DND-41 (cell line): Measurements from ENCODE around the gene NOP16.

Experiments used
- ATAC-seq: fragments of 200-7000 bp; cut with Tn5 transposase; 3 replicates; pipeline ENCODE4 v1.9.1; 2021; ENCODE audit warnings: low read depth; ENCODE audit not compliant: insufficient read depth
- DNase-seq: peaks from one replicate; pipeline ENCODE4 v3.0.0-alpha.2; 2020
- H2AFZ ChIP-seq: 2 replicates; pipeline ENCODE4 v1.6.0; 2012; ENCODE audit warnings: low read depth, low read length
- H3K27ac ChIP-seq: 2 replicates; pipeline ENCODE4 v1.5.1; 2012; ENCODE audit warnings: low read length, inconsistent platforms
- H3K27me3 ChIP-seq: fragments of 200-600 bp; sonication (generic); 2 replicates; pipeline ENCODE4 v1.6.0; 2012; ENCODE audit warnings: low read length, mild to moderate bottlenecking, inconsistent platforms; ENCODE audit not compliant: insufficient read depth, poor library complexity
- H3K36me3 ChIP-seq: 2 replicates; pipeline ENCODE4 v1.5.1; 2012; ENCODE audit warnings: low read length, inconsistent platforms; ENCODE audit not compliant: insufficient read depth
- H3K4me1 ChIP-seq: 2 replicates; pipeline ENCODE4 v1.5.1; 2012; ENCODE audit warnings: mild to moderate bottlenecking, low read length; ENCODE audit not compliant: insufficient read depth
- H3K4me2 ChIP-seq: 2 replicates; pipeline ENCODE4 v1.6.0; 2012; ENCODE audit warnings: mild to moderate bottlenecking, moderate library complexity, low read length, inconsistent platforms; ENCODE audit not compliant: insufficient read depth
- H3K4me3 ChIP-seq, 2 experiments: fragments of 200-600 bp in 1 of 2; shearing (Covaris generic) in 1 of 2; 2 replicates each; pipeline ENCODE4 v1.5.1; 2012 to 2016; ENCODE audit warnings: inconsistent platforms in 2 of 2, low read length in 2 of 2, mild to moderate bottlenecking in 2 of 2, low read depth in 1 of 2, moderate library complexity in 1 of 2
- H3K79me2 ChIP-seq: 2 replicates; pipeline ENCODE4 v1.6.0; 2012; ENCODE audit warnings: low read length, inconsistent platforms; ENCODE audit not compliant: insufficient read depth
- H3K9ac ChIP-seq: 2 replicates; pipeline ENCODE4 v1.6.0; 2012; ENCODE audit warnings: low read depth, mild to moderate bottlenecking, inconsistent platforms, low read length, moderate library complexity
- H3K9me3 ChIP-seq: 2 replicates; pipeline ENCODE4 v1.5.1; 2012; ENCODE audit warnings: low read length, moderate library complexity, mild to moderate bottlenecking, inconsistent platforms; ENCODE audit not compliant: insufficient read depth, severe bottlenecking
- H4K20me1 ChIP-seq: 2 replicates; pipeline ENCODE4 v1.6.0; 2012; ENCODE audit warnings: low read length; ENCODE audit not compliant: insufficient read depth
- CTCF ChIP-seq: IDR thresholded peaks from 2 replicates; pipeline ENCODE4 v1.5.1; 2012; ENCODE audit warnings: borderline replicate concordance, low read length, moderate library complexity, mild to moderate bottlenecking; ENCODE audit not compliant: poor library complexity, severe bottlenecking; ENCODE audit errors: extremely low read depth
- EZH2 ChIP-seq: IDR thresholded peaks from 3 replicates; pipeline ENCODE4 v1.6.1; 2012; ENCODE audit warnings: borderline replicate concordance, low read depth, mild to moderate bottlenecking, moderate library complexity, low read length, inconsistent platforms; ENCODE audit not compliant: severe bottlenecking

Gene NOP16

GRCh38 chr5:176401281-176402205, 13.1 kb upstream of the NOP16 start:
- H3K27ac ChIP-seq = no peak overlapping the region

GRCh38 chr5:176400382-176401156, 12.2 kb upstream of the NOP16 start:
- Histone ChIP-seq H3K27ac (no peak overlapping the region), H3K79me2 (no peaks in the 10 kb centered on the region), H3K4me2 (no peak overlapping the region), H2AFZ (no peak overlapping the region), H3K9me3 (no peaks in the 10 kb centered on the region), H3K27me3 (no peaks in the 10 kb centered on the region), H4K20me1 (no peaks in the 10 kb centered on the region), H3K36me3 (peaks cover 23% of the 10 kb centered on the region), H3K9ac (no peak overlapping the region), H3K4me3 (no peak overlapping the region), H3K4me1 (no peaks in the 10 kb centered on the region)
- no peak for TF ChIP-seq CTCF
- no peak for TF ChIP-seq EZH2
- ATAC-seq = no peak
- DNase-seq = no peak

More at GRCh38 chr5:176401281-176402205, 13.1 kb upstream of the NOP16 start:
- Histone ChIP-seq H3K79me2 (no peaks in the 10 kb centered on the region), H4K20me1 (no peaks in the 10 kb centered on the region), H3K4me3 (no peak overlapping the region), H2AFZ (no peak overlapping the region), H3K4me2 (no peak overlapping the region), H3K27me3 (no peaks in the 10 kb centered on the region), H3K9ac (no peak overlapping the region), H3K4me1 (no peaks in the 10 kb centered on the region), H3K36me3 (peaks cover 25% of the 10 kb centered on the region), H3K9me3 (no peaks in the 10 kb centered on the region)
- ATAC-seq (no peak), DNase-seq (no peak)
- TF ChIP-seq CTCF = no peak

DNA sequence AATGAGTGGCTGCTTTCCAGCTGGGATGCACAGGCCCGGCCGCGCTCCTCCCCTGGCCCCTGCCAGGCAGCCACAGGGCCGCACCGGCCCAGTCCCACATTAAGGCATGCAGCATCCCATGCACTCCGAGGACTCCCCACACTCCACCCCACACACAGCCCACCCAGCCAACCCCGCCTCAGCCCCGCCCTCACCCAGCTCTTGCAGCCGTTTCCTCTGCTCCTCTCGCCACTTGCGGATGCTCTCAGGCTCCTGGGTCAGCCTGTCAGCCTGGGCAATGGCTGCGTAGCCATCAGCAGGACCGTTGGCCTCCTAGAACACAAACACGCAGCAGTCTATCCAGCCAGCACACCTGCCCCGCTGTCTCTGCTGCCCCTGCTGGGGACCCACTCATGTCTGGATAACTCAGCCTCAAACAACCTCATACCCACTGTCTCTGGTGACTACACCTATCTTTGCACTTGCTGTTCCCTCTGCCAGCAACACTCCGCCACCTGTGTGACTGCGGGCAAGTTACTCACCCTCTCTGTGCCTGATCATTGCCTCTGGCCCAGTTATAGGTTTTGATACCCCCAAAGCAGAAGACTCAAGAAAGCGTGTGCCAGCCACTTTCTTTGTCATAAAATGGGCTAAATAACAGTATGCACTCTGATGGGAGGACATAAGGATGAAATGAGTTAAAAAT, 9.5 kb upstream of the NOP16 start:
- Histone ChIP-seq H3K4me2 (no peak overlapping the region), H3K79me2 (no peaks in the 10 kb centered on the region), H3K9ac (no peak overlapping the region), H3K4me3 (no peak overlapping the region), H3K36me3 (peaks cover 42% of the 10 kb centered on the region), H3K27ac (no peak overlapping the region), H2AFZ (no peak overlapping the region), H3K9me3 (no peaks in the 10 kb centered on the region), H4K20me1 (no peaks in the 10 kb centered on the region), H3K4me1 (no peaks in the 10 kb centered on the region), H3K27me3 (no peaks in the 10 kb centered on the region)
- ATAC-seq = no peak; the same call in 2 of the 3 replicates
- no peak for DNase-seq
- TF ChIP-seq EZH2 (no peak), CTCF (peak; percentile 12)
